SK-N-SH treated with all-trans-retinoic acid at 6 μM for 48 hours (cell line): ENCODE results near the gene CPT1B.

ENCODE experiments used
- ATAC-seq: fragments of 200-7000 bp; cut with Tn5 transposase; 3 replicates; pipeline ENCODE4 v1.9.1; 2020; ENCODE audit warnings: mild to moderate bottlenecking, moderate library complexity
- ARNTL ChIP-seq: fragments of 450-650 bp; formaldehyde crosslinking; IDR thresholded peaks from 2 replicates; pipeline ENCODE4 v1.5.0; 2020; ENCODE audit warnings: low read depth, mild to moderate bottlenecking, moderate library complexity, borderline replicate concordance
- BACH2 ChIP-seq: fragments of 250-450 bp; sonication (Bioruptor Pico); IDR thresholded peaks from 2 replicates; pipeline ENCODE4 v1.9.0; 2021; ENCODE audit warnings: mild to moderate bottlenecking, borderline replicate concordance
- CSDC2 ChIP-seq: fragments of 250-450 bp; sonication (Bioruptor Pico); IDR thresholded peaks from 2 replicates; pipeline ENCODE4 v1.5.0; 2020; ENCODE audit warnings: mild to moderate bottlenecking, moderate library complexity
- CSRNP3 ChIP-seq: fragments of 250-450 bp; sonication (Bioruptor Pico); IDR thresholded peaks from 2 replicates; pipeline ENCODE4 v1.5.1; 2021; ENCODE audit warnings: mild to moderate bottlenecking, moderate library complexity
- ESRRG ChIP-seq: fragments of 250-450 bp; sonication (Bioruptor Pico); IDR thresholded peaks from 2 replicates; pipeline ENCODE4 v1.6.1; 2021; ENCODE audit warnings: mild to moderate bottlenecking
- GLIS3 ChIP-seq: fragments of 250-450 bp; sonication (Bioruptor Pico); IDR thresholded peaks from 2 replicates; pipeline ENCODE4 v1.5.0; 2020; ENCODE audit warnings: mild to moderate bottlenecking, moderate library complexity
- ISL1 ChIP-seq: fragments of 250-450 bp; sonication (Bioruptor Pico); IDR thresholded peaks from 2 replicates; pipeline ENCODE4 v2.1.2; 2022; ENCODE audit warnings: mild to moderate bottlenecking, moderate library complexity
- OSR1 ChIP-seq: fragments of 250-450 bp; sonication (Bioruptor Pico); IDR thresholded peaks from 2 replicates; pipeline ENCODE4 v1.8.0; 2022; ENCODE audit warnings: moderate library complexity, mild to moderate bottlenecking, inconsistent platforms
- PPARA ChIP-seq: fragments of 250-450 bp; sonication (Bioruptor Pico); IDR thresholded peaks from 2 replicates; pipeline ENCODE4 v1.5.0; 2020; ENCODE audit warnings: mild to moderate bottlenecking, borderline replicate concordance
- RARB ChIP-seq: fragments of 250-450 bp; sonication (Bioruptor Pico); IDR thresholded peaks from 2 replicates; pipeline ENCODE4 v1.8.0; 2021; ENCODE audit warnings: mild to moderate bottlenecking, moderate library complexity
- SNAI2 ChIP-seq: fragments of 250-450 bp; sonication (Bioruptor Pico); IDR thresholded peaks from 2 replicates; pipeline ENCODE4 v1.5.0; 2020; ENCODE audit warnings: mild to moderate bottlenecking, moderate library complexity
- TCF4 ChIP-seq: fragments of 250-450 bp; sonication (Bioruptor Pico); IDR thresholded peaks from 2 replicates; pipeline ENCODE4 v1.8.0; 2021; ENCODE audit warnings: mild to moderate bottlenecking, moderate library complexity, borderline replicate concordance
- TOX ChIP-seq: fragments of 250-450 bp; sonication (Bioruptor Pico); IDR thresholded peaks from 2 replicates; pipeline ENCODE4 v1.8.0; 2021; ENCODE audit warnings: mild to moderate bottlenecking, moderate library complexity, borderline replicate concordance
- ZC3H10 ChIP-seq: fragments of 250-450 bp; sonication (Bioruptor Pico); IDR thresholded peaks from 2 replicates; pipeline ENCODE4 v1.5.1; 2021; ENCODE audit warnings: mild to moderate bottlenecking, moderate library complexity
- ZFP3 ChIP-seq: fragments of 250-450 bp; sonication (Bioruptor Pico); IDR thresholded peaks from 2 replicates; pipeline ENCODE4 v1.5.0; 2020; ENCODE audit warnings: mild to moderate bottlenecking, moderate library complexity
- ZFP30 ChIP-seq: fragments of 450-650 bp; formaldehyde crosslinking; IDR thresholded peaks from 2 replicates; pipeline ENCODE4 v1.5.0; 2022; ENCODE audit warnings: mild to moderate bottlenecking, moderate library complexity
- ZNF565 ChIP-seq: fragments of 450-650 bp; formaldehyde crosslinking; conservative IDR thresholded peaks from 2 replicates; pipeline ENCODE4 v1.5.0; 2020; ENCODE audit warnings: low read depth, mild to moderate bottlenecking, moderate library complexity
- ZNF70 ChIP-seq: fragments of 450-650 bp; formaldehyde crosslinking; IDR thresholded peaks from 2 replicates; pipeline ENCODE4 v1.5.0; 2020; ENCODE audit warnings: mild to moderate bottlenecking, moderate library complexity
- ZNF8 ChIP-seq: fragments of 450-650 bp; formaldehyde crosslinking; IDR thresholded peaks from 2 replicates; pipeline ENCODE4 v1.5.0; 2020; ENCODE audit warnings: mild to moderate bottlenecking, moderate library complexity
- TF ChIP-seq, protein P1 (sequence below): fragments of 250-450 bp; sonication (Bioruptor Pico); IDR thresholded peaks from 2 replicates; pipeline ENCODE4 v1.5.1; 2020; ENCODE audit warnings: low read depth, mild to moderate bottlenecking, moderate library complexity
- TF ChIP-seq, protein P2 (sequence below): fragments of 250-450 bp; sonication (Bioruptor Pico); IDR thresholded peaks from 2 replicates; pipeline ENCODE4 v1.5.0; 2020; ENCODE audit warnings: mild to moderate bottlenecking, moderate library complexity
- TF ChIP-seq, protein P3 (sequence below): fragments of 250-450 bp; sonication (Bioruptor Pico); IDR thresholded peaks from 2 replicates; pipeline ENCODE4 v1.8.0; 2020; ENCODE audit warnings: mild to moderate bottlenecking, moderate library complexity, borderline replicate concordance

The CPT1B gene

GRCh38 chr22:50577987-50578775, at the start of gene CPT1B:
Gene CPT1B (minus strand): TSS chr22:50578427. CDS start chr22:50577915, 512 bp downstream.
- ATAC-seq = no peak

DNA sequence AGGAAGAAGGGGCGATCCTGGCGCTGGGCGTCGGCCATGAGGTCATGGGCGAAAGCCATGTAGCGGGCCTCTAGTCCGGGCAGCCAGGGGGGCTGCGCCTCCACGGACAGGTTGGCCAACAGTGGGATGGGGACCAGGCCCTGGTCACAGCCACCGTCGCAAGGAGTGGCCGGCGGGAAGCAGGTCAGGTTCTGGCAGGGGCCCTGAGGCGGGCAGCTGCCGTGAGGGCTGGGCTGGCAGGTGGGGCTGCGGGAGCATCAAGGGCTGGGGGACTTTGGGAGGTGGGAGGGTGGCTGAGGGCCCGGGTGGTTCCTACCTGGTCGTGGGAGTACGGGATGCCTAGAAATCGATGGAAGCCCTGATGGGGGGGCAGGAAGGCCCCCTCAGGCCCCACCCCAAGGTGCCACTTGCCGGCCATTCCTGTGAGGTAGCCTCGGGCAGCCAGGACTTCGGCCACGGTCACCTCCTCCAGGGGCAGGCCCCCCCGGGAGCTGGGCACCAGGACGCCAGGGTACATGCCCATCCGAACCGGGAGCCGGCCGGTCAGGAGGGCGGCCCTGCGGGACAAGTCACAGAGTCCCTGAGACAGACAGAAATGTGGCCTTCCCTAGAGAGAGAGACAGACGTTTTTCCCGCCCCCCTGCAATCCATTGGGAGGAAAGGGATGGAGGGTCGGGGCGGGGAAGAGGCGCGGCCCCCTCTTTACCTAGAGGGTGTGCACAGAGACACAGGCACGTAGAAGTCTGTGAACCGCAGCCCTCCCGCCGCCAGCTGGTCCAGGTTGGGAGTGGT, 48.8 kb upstream of the CPT1B start:
- no peak for ATAC-seq
- TF ChIP-seq ZNF70 (no peak), TOX (CRISPR knock-in tag) (no peak), CSDC2 (CRISPR knock-in tag) (no peak), ISL1 (CRISPR knock-in tag) (no peak), SNAI2 (CRISPR knock-in tag) (no peak), ARNTL (CRISPR knock-in tag) (no peak)
- TF ChIP-seq, protein P1, sequence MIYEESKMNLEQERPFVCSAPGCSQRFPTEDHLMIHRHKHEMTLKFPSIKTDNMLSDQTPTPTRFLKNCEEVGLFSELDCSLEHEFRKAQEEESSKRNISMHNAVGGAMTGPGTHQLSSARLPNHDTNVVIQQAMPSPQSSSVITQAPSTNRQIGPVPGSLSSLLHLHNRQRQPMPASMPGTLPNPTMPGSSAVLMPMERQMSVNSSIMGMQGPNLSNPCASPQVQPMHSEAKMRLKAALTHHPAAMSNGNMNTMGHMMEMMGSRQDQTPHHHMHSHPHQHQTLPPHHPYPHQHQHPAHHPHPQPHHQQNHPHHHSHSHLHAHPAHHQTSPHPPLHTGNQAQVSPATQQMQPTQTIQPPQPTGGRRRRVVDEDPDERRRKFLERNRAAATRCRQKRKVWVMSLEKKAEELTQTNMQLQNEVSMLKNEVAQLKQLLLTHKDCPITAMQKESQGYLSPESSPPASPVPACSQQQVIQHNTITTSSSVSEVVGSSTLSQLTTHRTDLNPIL (CRISPR knock-in tag) = no peak

More at GRCh38 chr22:50577987-50578775, at the start of gene CPT1B:
- TF ChIP-seq, protein P2, sequence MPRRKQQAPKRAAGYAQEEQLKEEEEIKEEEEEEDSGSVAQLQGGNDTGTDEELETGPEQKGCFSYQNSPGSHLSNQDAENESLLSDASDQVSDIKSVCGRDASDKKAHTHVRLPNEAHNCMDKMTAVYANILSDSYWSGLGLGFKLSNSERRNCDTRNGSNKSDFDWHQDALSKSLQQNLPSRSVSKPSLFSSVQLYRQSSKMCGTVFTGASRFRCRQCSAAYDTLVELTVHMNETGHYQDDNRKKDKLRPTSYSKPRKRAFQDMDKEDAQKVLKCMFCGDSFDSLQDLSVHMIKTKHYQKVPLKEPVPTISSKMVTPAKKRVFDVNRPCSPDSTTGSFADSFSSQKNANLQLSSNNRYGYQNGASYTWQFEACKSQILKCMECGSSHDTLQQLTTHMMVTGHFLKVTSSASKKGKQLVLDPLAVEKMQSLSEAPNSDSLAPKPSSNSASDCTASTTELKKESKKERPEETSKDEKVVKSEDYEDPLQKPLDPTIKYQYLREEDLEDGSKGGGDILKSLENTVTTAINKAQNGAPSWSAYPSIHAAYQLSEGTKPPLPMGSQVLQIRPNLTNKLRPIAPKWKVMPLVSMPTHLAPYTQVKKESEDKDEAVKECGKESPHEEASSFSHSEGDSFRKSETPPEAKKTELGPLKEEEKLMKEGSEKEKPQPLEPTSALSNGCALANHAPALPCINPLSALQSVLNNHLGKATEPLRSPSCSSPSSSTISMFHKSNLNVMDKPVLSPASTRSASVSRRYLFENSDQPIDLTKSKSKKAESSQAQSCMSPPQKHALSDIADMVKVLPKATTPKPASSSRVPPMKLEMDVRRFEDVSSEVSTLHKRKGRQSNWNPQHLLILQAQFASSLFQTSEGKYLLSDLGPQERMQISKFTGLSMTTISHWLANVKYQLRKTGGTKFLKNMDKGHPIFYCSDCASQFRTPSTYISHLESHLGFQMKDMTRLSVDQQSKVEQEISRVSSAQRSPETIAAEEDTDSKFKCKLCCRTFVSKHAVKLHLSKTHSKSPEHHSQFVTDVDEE = no peak
- TF ChIP-seq CSRNP3 (no peak), TCF4 (CRISPR knock-in tag) (no peak), GLIS3 (CRISPR knock-in tag) (no peak), PPARA (CRISPR knock-in tag) (no peak), ISL1 (CRISPR knock-in tag) (no peak), RARB (CRISPR knock-in tag) (no peak), ZNF565 (CRISPR knock-in tag) (no peak), ZC3H10 (no peak), TOX (CRISPR knock-in tag) (no peak), ZFP3 (no peak)
- TF ChIP-seq, all 23 proteins: peak for 0

GRCh38 chr22:50626314-50626849, 48.2 kb upstream of the CPT1B start:
- TF ChIP-seq TOX (CRISPR knock-in tag) (no peak), ZFP3 (no peak), SNAI2 (CRISPR knock-in tag) (no peak), BACH2 (CRISPR knock-in tag) (no peak), ZFP30 (CRISPR knock-in tag) (no peak), ZNF70 (no peak), CSDC2 (CRISPR knock-in tag) (no peak), ARNTL (CRISPR knock-in tag) (no peak), OSR1 (CRISPR knock-in tag) (no peak), ESRRG (CRISPR knock-in tag) (no peak), ISL1 (CRISPR knock-in tag) (no peak), ZC3H10 (no peak), GLIS3 (CRISPR knock-in tag) (no peak), CSRNP3 (no peak), ZNF8 (no peak), PPARA (CRISPR knock-in tag) (no peak)
- TF ChIP-seq, protein P3, sequence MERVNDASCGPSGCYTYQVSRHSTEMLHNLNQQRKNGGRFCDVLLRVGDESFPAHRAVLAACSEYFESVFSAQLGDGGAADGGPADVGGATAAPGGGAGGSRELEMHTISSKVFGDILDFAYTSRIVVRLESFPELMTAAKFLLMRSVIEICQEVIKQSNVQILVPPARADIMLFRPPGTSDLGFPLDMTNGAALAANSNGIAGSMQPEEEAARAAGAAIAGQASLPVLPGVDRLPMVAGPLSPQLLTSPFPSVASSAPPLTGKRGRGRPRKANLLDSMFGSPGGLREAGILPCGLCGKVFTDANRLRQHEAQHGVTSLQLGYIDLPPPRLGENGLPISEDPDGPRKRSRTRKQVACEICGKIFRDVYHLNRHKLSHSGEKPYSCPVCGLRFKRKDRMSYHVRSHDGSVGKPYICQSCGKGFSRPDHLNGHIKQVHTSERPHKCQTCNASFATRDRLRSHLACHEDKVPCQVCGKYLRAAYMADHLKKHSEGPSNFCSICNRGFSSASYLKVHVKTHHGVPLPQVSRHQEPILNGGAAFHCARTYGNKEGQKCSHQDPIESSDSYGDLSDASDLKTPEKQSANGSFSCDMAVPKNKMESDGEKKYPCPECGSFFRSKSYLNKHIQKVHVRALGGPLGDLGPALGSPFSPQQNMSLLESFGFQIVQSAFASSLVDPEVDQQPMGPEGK (CRISPR knock-in tag) = no peak
- TF ChIP-seq, protein P1 (CRISPR knock-in tag) = no peak
- TF ChIP-seq, all 23 proteins: peak for 0
- ATAC-seq = no peak
